CD14-positive monocyte (primary cell): ENCODE measurements around the gene ZNF823. TPM values are rescaled to one million over a fixed set of nuclear protein-coding genes. Genes with fewer than 3 reads are reported as not detected.

Source experiments
- DNase-seq, 3 donors: peaks; one replicate each; pipeline ENCODE4 v3.0.0-alpha.2; 2011 to 2022
- H2AFZ ChIP-seq: 2 replicates; pipeline ENCODE4 v1.6.0; 2012; ENCODE audit warnings: mild to moderate bottlenecking, low read depth, low read length, inconsistent platforms; ENCODE audit not compliant: insufficient read depth, poor library complexity, severe bottlenecking
- H3K27ac ChIP-seq, 2 donors: 1 replicate in 1 of 2; 2 replicates in 1 of 2; pipeline ENCODE4 v1.5.1; 2012 to 2013; ENCODE audit warnings: low read length in 2 of 2, control low read depth in 1 of 2, inconsistent platforms in 1 of 2, low read depth in 1 of 2, mild to moderate bottlenecking in 1 of 2
- H3K27me3 ChIP-seq, 2 donors: one replicate each; pipeline versions ENCODE4 v1.6.0 to v1.6.1; 2011 to 2013; ENCODE audit warnings: low read length in 2 of 2; ENCODE audit not compliant: control insufficient read depth in 2 of 2, insufficient read depth in 2 of 2
- H3K36me3 ChIP-seq, 2 donors: replicated peaks in 1 of 2; 1 replicate in 1 of 2; 2 replicates in 1 of 2; pipeline versions ENCODE4 v1.5.1 to v1.6.1; 2012 to 2013; ENCODE audit warnings: low read length in 2 of 2, control low read depth in 1 of 2, inconsistent platforms in 1 of 2, mild to moderate bottlenecking in 1 of 2; ENCODE audit not compliant: insufficient read depth in 2 of 2, control insufficient read depth in 1 of 2
- H3K4me1 ChIP-seq, 2 donors: 1 replicate in 1 of 2; 2 replicates in 1 of 2; pipeline versions ENCODE4 v1.5.1 to v1.6.1; 2012 to 2013; ENCODE audit warnings: low read length in 2 of 2, control low read depth in 1 of 2, inconsistent platforms in 1 of 2, mild to moderate bottlenecking in 1 of 2, moderate library complexity in 1 of 2; ENCODE audit not compliant: insufficient read depth in 2 of 2, control insufficient read depth in 1 of 2
- H3K4me2 ChIP-seq: replicated peaks from 2 replicates; pipeline ENCODE3; 2012; ENCODE audit warnings: low read length, moderate library complexity, mild to moderate bottlenecking; ENCODE audit not compliant: poor library complexity, severe bottlenecking; ENCODE audit errors: extremely low read depth
- H3K4me3 ChIP-seq, 3 experiments: fragments of 200-600 bp in 1 of 3; sonication (generic) in 1 of 3; replicated peaks in 1 of 3; 1 replicate in 2 of 3; 2 replicates in 1 of 3; pipeline ENCODE4 v1.5.1; 2011 to 2013; ENCODE audit warnings: low read length in 3 of 3, mild to moderate bottlenecking in 3 of 3, control low read depth in 2 of 3, low read depth in 2 of 3, inconsistent platforms in 1 of 3, moderate library complexity in 1 of 3
- H3K79me2 ChIP-seq: 2 replicates; pipeline ENCODE4 v1.6.0; 2012; ENCODE audit warnings: mild to moderate bottlenecking, control low read depth, inconsistent platforms, low read length, moderate library complexity; ENCODE audit not compliant: insufficient read depth
- H3K9ac ChIP-seq: 2 replicates; pipeline ENCODE4 v1.6.0; 2017; ENCODE audit warnings: low read length, mild to moderate bottlenecking; ENCODE audit not compliant: insufficient read depth, poor library complexity, severe bottlenecking
- H3K9me3 ChIP-seq, 2 donors: replicated peaks in 1 of 2; 1 replicate in 1 of 2; 2 replicates in 1 of 2; pipeline versions ENCODE4 v1.5.1 to v1.6.1; 2012 to 2013; ENCODE audit warnings: low read length in 2 of 2, control low read depth in 1 of 2; ENCODE audit not compliant: control insufficient read depth in 1 of 2, insufficient read depth in 1 of 2
- H4K20me1 ChIP-seq: 2 replicates; pipeline ENCODE4 v1.6.0; 2012; ENCODE audit warnings: mild to moderate bottlenecking, low read length, control low read depth, moderate library complexity; ENCODE audit not compliant: insufficient read depth
- H3K27ac Mint-ChIP-seq, 7 donors: one replicate each; pipeline ENCODE4 v1.8.0; 2020; ENCODE audit warnings: mild to moderate bottlenecking in 7 of 7, mixed read lengths in 7 of 7, moderate library complexity in 6 of 7, inconsistent platforms in 2 of 7
- H3K27me3 Mint-ChIP-seq, 3 donors: one replicate each; pipeline ENCODE4 v1.8.0; 2021 to 2022; ENCODE audit warnings: low read depth in 3 of 3, mild to moderate bottlenecking in 3 of 3, mixed read lengths in 3 of 3, moderate library complexity in 3 of 3, inconsistent platforms in 1 of 3
- H3K36me3 Mint-ChIP-seq, 2 donors: one replicate each; pipeline ENCODE4 v1.8.0; 2020; ENCODE audit warnings: mixed read lengths in 2 of 2, inconsistent platforms in 1 of 2, mild to moderate bottlenecking in 1 of 2
- H3K4me1 Mint-ChIP-seq: one replicate; pipeline ENCODE4 v1.8.0; 2020; ENCODE audit warnings: mild to moderate bottlenecking, mixed read lengths
- H3K4me3 Mint-ChIP-seq, 2 donors: one replicate each; pipeline ENCODE4 v1.8.0; 2020; ENCODE audit warnings: mild to moderate bottlenecking in 2 of 2, mixed read lengths in 2 of 2, moderate library complexity in 1 of 2
- H3K9me3 Mint-ChIP-seq, 7 donors: one replicate each; pipeline ENCODE4 v1.8.0; 2020 to 2022; ENCODE audit warnings: mixed read lengths in 7 of 7, mild to moderate bottlenecking in 6 of 7, moderate library complexity in 6 of 7, inconsistent platforms in 2 of 7
- WGBS: methylation state at CpG from one replicate; pipeline ENCODE4 v1.1.5; 2013; ENCODE audit warnings: missing lambda C conversion rate; ENCODE audit not compliant: insufficient coverage; 5-methylcytosine and 5-hydroxymethylcytosine counted together
- intact Hi-C, 2 donors: fragments of 100-400 bp; cut with micrococcal nuclease; formaldehyde crosslinking; loops; one replicate each; pipeline versions ENCODE4 v1.15.0 to v1.15.1; 2023
- polyA plus RNA-seq, 3 donors: library from polyadenylated mRNA; depleted of rRNA in 1 of 3; unstranded in 2 of 3; stranded (reverse) in 1 of 3; fragments of 300-500 nt in 2 of 3; fragments of >200 nt in 1 of 3; fragmentation: Illumina TruSeq in 2 of 3; gene quantifications; 1 replicate in 2 of 3; 2 replicates in 1 of 3; pipeline ENCODE4 v1.2.3, GENCODE V29; 2012 to 2021
- small RNA-seq: library from RNA; depleted of rRNA; stranded (forward); fragments of <200 nt; gene quantifications from one replicate; pipeline ENCODE3, GENCODE V24; 2012; ENCODE audit warnings: low read depth; ENCODE audit not compliant: insufficient read length
- TF ChIP-seq, protein P1 (sequence below): fragments of 200-600 bp; IDR thresholded peaks from one replicate; pipeline ENCODE4 v1.8.0; 2022; ENCODE audit warnings: antibody characterized with exemption, mild to moderate bottlenecking

Gene ZNF823
- polyA plus RNA-seq, 3 donors: 0.48 to 0.85 (median 0.67) TPM

DNA sequence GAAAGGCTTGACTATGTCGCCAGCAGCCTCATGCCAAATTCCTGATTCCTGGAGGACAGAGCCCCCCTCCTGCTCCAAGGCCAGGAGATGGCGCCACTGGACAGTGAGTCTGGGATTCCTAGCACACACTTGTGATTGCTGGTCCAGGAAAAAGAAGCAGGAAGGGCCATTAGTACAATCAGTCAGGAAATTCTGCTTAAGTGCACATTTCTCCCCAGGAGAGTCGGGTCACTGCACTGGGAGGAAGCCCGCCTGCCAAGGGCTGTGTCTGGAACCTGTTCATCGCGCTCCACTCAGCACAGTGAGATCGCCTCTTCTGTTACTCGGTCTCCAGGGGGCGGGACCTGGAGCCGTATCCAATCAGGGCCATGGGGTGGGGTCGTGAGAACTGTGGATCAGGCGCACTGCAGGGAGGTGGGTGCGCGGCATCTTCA lies 65.1 kb downstream of the ZNF823 start:
- H3K4me3 Mint-ChIP-seq: peak overlapping the region; percentile 66 to 88
- no peak overlapping the region for H3K27ac Mint-ChIP-seq

More for the DNA sequence above, 65.1 kb downstream of the ZNF823 start:
- peak in 2 of 3 donors; percentile 3 to 10 for DNase-seq
- peak overlapping the region in 2 of 3 experiments; percentile 16 to 55 for H3K4me3 ChIP-seq
- intact Hi-C loops: no loop called here
- Mint-ChIP-seq H3K36me3 (no peaks in the 10 kb centered on the region), H3K27me3 (peaks cover 17 to 33% (median 29%) of the 10 kb centered on the region in 3 donors), H3K9me3 (peaks cover 25 to 67% (median 47%) of the 10 kb centered on the region in 7 donors), H3K4me1 (peaks cover 6% of the 10 kb centered on the region)
- H3K9me3 ChIP-seq: peaks cover 18 to 41% of the 10 kb centered on the region in 2 donors
- peaks cover 6 to 8% of the 10 kb centered on the region in 2 donors for H3K4me1 ChIP-seq
- TF ChIP-seq, protein P1, sequence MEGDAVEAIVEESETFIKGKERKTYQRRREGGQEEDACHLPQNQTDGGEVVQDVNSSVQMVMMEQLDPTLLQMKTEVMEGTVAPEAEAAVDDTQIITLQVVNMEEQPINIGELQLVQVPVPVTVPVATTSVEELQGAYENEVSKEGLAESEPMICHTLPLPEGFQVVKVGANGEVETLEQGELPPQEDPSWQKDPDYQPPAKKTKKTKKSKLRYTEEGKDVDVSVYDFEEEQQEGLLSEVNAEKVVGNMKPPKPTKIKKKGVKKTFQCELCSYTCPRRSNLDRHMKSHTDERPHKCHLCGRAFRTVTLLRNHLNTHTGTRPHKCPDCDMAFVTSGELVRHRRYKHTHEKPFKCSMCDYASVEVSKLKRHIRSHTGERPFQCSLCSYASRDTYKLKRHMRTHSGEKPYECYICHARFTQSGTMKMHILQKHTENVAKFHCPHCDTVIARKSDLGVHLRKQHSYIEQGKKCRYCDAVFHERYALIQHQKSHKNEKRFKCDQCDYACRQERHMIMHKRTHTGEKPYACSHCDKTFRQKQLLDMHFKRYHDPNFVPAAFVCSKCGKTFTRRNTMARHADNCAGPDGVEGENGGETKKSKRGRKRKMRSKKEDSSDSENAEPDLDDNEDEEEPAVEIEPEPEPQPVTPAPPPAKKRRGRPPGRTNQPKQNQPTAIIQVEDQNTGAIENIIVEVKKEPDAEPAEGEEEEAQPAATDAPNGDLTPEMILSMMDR: peak; percentile 44
- H3K36me3 ChIP-seq: no peaks in the 10 kb centered on the region
- H3K27me3 ChIP-seq: peaks cover 14 to 26% of the 10 kb centered on the region in 2 donors
- no peaks in the 10 kb centered on the region for H3K79me2 ChIP-seq
- peak overlapping the region; percentile 62 for H2AFZ ChIP-seq
- WGBS: 2% methylated on average over 14 of the region's 14 CpGs
- H3K4me2 ChIP-seq: peak overlapping the region; percentile 62
- H4K20me1 ChIP-seq: no peaks in the 10 kb centered on the region
- H3K27ac ChIP-seq: no peak overlapping the region
- H3K9ac ChIP-seq: no peak overlapping the region

Small RNA genes lying within 50 kb of the gene (small RNA-seq; reads per million reads assigned to genes)
- not detected for gene ZNF833P

Other genes with a start within 250 kb of the ZNF823 start
- gene ZNF653, start 233.1 kb downstream of the ZNF823 start, polyA plus RNA-seq: 1 to 10 TPM in 2 of 3 donors, under 1 TPM in 1; 0.88 to 8.1 (median 1.2) TPM
- 10 to 100 TPM; 26.4 to 31.6 (median 28.3) TPM for gene ECSIT, start 209.8 kb downstream of the ZNF823 start, polyA plus RNA-seq
- not detected for gene CNN1, start 200.1 kb downstream of the ZNF823 start, polyA plus RNA-seq
- 10 to 100 TPM; 48.5 to 95.5 (median 77.5) TPM for gene ELOF1, start 179.7 kb downstream of the ZNF823 start, polyA plus RNA-seq
- gene ACP5, start 161.3 kb downstream of the ZNF823 start, polyA plus RNA-seq: 10 to 100 TPM; 20.1 to 58.2 (median 31.2) TPM
- 1 to 10 TPM; 1.7 to 3.7 (median 3.4) TPM for gene ZNF627, start 141.5 kb downstream of the ZNF823 start, polyA plus RNA-seq
- gene ZNF441, start 28.1 kb upstream of the ZNF823 start, polyA plus RNA-seq: 1 to 10 TPM in 1 of 3 donors, under 1 TPM in 2; 0.48 to 1.0 (median 0.95) TPM
- under 1 TPM in 2 of 3 donors, not detected in 1; 0.27 to 0.92 TPM for gene ZNF491, start 59.6 kb upstream of the ZNF823 start, polyA plus RNA-seq
- 1 to 10 TPM; 2.4 to 4.1 (median 3.4) TPM for gene ZNF440, start 75.3 kb upstream of the ZNF823 start, polyA plus RNA-seq
- 1 to 10 TPM in 1 of 3 donors, under 1 TPM in 2; 0.31 to 2.1 (median 0.82) TPM for gene ZNF439, start 109.8 kb upstream of the ZNF823 start, polyA plus RNA-seq
- gene ZNF69, start 148.8 kb upstream of the ZNF823 start, polyA plus RNA-seq: 1 to 10 TPM in 2 of 3 donors, under 1 TPM in 1; 0.98 to 1.7 (median 1.1) TPM
- 10 to 100 TPM in 1 of 3 donors, 1 to 10 TPM in 2; 1.1 to 18.3 (median 1.2) TPM for gene ZNF700, start 186.2 kb upstream of the ZNF823 start, polyA plus RNA-seq
- gene ZNF763, start 226.1 kb upstream of the ZNF823 start, polyA plus RNA-seq: 1 to 10 TPM; 1.3 to 2.6 (median 1.7) TPM